ENCODE measurements around the gene RAI1. TPM values are rescaled to one million over a fixed set of nuclear protein-coding genes. Genes with fewer than 3 reads are reported as not detected.

RAI1 gene
- total and polyA plus RNA-seq, 2 of the 13 experiments (the other 11 are each of a cell fraction or from before 2014, with no cell fraction given): 3.4 to 5.2 TPM

- TF ChIP-seq ZNF780A (CRISPR knock-in tag; IDR thresholded peaks at IDR 0.05) (no peak), JARID2 (CRISPR knock-in tag; IDR thresholded peaks at IDR 0.05; ENCODE audit: insufficient replicate concordance) (no peak), ZFP36L1 (CRISPR knock-in tag; IDR thresholded peaks at IDR 0.05) (peak; percentile 76; the same call in 1 of the 2 replicates), ELF1 (CRISPR knock-in tag; IDR thresholded peaks at IDR 0.05) (peak; percentile 65), GZF1 (CRISPR knock-in tag; IDR thresholded peaks at IDR 0.05) (peak; percentile 44; the same call in 1 of the 2 replicates), HDAC2 (CRISPR knock-in tag; IDR thresholded peaks at IDR 0.05) (peak; percentile 98), TIGD3 (CRISPR knock-in tag; IDR thresholded peaks at IDR 0.05; ENCODE audit: borderline replicate concordance) (no peak), ZNF562 (CRISPR knock-in tag; IDR thresholded peaks at IDR 0.05; ENCODE audit: borderline replicate concordance) (no peak), ZNF776 (CRISPR knock-in tag; IDR thresholded peaks at IDR 0.05) (no peak), ZNF552 (CRISPR knock-in tag; IDR thresholded peaks at IDR 0.05; ENCODE audit: borderline replicate concordance) (peak; percentile 88), REL (CRISPR knock-in tag; conservative IDR thresholded peaks at IDR 0.05) (no peak), HOXA5 (CRISPR knock-in tag; IDR thresholded peaks at IDR 0.05) (no peak), TBX2 (CRISPR knock-in tag; IDR thresholded peaks at IDR 0.05; ENCODE audit: borderline replicate concordance) (peak; percentile 92; the same call in 1 of the 2 replicates), RAD51 (IDR thresholded peaks at IDR 0.05; ENCODE audit: borderline replicate concordance) (no peak), REPIN1 (CRISPR knock-in tag; IDR thresholded peaks at IDR 0.05; ENCODE audit: borderline replicate concordance, low read depth) (peak; percentile 73; the same call in 1 of the 2 replicates), FOXO1 (CRISPR knock-in tag; IDR thresholded peaks at IDR 0.05) (peak; percentile 92), ZEB1 (IDR thresholded peaks at IDR 0.05; ENCODE audit: insufficient replicate concordance, low read depth) (no peak), ZNF652 (CRISPR knock-in tag; IDR thresholded peaks at IDR 0.05; ENCODE audit: borderline replicate concordance, low read depth) (peak; percentile 82; the same call in 1 of the 2 replicates), KMT2B (CRISPR knock-in tag; IDR thresholded peaks at IDR 0.05) (peak; percentile 59; the same call in 1 of the 2 replicates), EHMT2 (IDR thresholded peaks at IDR 0.05; ENCODE audit: borderline replicate concordance, low read depth, low read length) (no peak), ZNF768 (CRISPR knock-in tag; IDR thresholded peaks at IDR 0.05) (peak; percentile 65), THYN1 (CRISPR knock-in tag; IDR thresholded peaks at IDR 0.05; ENCODE audit: borderline replicate concordance, low read depth) (no peak)
- TF ChIP-seq, protein P1, sequence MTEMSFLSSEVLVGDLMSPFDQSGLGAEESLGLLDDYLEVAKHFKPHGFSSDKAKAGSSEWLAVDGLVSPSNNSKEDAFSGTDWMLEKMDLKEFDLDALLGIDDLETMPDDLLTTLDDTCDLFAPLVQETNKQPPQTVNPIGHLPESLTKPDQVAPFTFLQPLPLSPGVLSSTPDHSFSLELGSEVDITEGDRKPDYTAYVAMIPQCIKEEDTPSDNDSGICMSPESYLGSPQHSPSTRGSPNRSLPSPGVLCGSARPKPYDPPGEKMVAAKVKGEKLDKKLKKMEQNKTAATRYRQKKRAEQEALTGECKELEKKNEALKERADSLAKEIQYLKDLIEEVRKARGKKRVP (CRISPR knock-in tag; IDR thresholded peaks at IDR 0.05): 0 out of 4 replicates have a peak, but pooled peaks of 1 of the 2 experiments have one; percentile 44
- TF ChIP-seq, protein P2, sequence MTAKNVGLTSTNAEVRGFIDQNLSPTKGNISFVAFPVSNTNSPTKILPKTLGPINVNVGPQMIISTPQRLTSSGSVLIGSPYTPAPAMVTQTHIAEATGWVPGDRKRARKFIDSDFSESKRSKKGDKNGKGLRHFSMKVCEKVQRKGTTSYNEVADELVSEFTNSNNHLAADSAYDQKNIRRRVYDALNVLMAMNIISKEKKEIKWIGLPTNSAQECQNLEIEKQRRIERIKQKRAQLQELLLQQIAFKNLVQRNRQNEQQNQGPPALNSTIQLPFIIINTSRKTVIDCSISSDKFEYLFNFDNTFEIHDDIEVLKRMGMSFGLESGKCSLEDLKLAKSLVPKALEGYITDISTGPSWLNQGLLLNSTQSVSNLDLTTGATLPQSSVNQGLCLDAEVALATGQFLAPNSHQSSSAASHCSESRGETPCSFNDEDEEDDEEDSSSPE (CRISPR knock-in tag; IDR thresholded peaks at IDR 0.05): peak; percentile 74
- TF ChIP-seq, protein P3, sequence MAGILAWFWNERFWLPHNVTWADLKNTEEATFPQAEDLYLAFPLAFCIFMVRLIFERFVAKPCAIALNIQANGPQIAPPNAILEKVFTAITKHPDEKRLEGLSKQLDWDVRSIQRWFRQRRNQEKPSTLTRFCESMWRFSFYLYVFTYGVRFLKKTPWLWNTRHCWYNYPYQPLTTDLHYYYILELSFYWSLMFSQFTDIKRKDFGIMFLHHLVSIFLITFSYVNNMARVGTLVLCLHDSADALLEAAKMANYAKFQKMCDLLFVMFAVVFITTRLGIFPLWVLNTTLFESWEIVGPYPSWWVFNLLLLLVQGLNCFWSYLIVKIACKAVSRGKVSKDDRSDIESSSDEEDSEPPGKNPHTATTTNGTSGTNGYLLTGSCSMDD (CRISPR knock-in tag; IDR thresholded peaks at IDR 0.05): no peak
- TF ChIP-seq, protein P4, sequence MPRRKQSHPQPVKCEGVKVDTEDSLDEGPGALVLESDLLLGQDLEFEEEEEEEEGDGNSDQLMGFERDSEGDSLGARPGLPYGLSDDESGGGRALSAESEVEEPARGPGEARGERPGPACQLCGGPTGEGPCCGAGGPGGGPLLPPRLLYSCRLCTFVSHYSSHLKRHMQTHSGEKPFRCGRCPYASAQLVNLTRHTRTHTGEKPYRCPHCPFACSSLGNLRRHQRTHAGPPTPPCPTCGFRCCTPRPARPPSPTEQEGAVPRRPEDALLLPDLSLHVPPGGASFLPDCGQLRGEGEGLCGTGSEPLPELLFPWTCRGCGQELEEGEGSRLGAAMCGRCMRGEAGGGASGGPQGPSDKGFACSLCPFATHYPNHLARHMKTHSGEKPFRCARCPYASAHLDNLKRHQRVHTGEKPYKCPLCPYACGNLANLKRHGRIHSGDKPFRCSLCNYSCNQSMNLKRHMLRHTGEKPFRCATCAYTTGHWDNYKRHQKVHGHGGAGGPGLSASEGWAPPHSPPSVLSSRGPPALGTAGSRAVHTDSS (CRISPR knock-in tag; conservative IDR thresholded peaks at IDR 0.05): no peak
Measured at GRCh38 chr17:17830740-17831207, 149.5 kb downstream of the RAI1 start (continued).

All from HepG2 (cell line).